Measurements from ENCODE around the gene PHF12.

Gene PHF12

GRCh38 chr17:28865946-28866752 is 85.2 kb downstream of the PHF12 start:
- no peak for DNase-seq (ENCODE audit: low spot score)
- TF ChIP-seq CTCF (IDR thresholded peaks at IDR 0.05; ENCODE audit: borderline replicate concordance, control extremely low read depth, extremely low read depth, insufficient read depth, missing control alignments) = no peak
- in situ Hi-C loops (cut with MboI; ENCODE audit: low sequenced_read_pairs, unreplicated experiment) = no loop called here

- DNase-seq (ENCODE audit: low spot score) = no peak
- no peak for TF ChIP-seq CTCF (IDR thresholded peaks at IDR 0.05; ENCODE audit: borderline replicate concordance, control extremely low read depth, extremely low read depth, insufficient read depth, missing control alignments)
- in situ Hi-C loops (cut with MboI; ENCODE audit: low sequenced_read_pairs, unreplicated experiment) = no loop called here
These were observed 86.1 kb downstream of the PHF12 start for GRCh38 chr17:28864991-28865849.

- no peak for DNase-seq (ENCODE audit: low spot score)
- TF ChIP-seq CTCF (IDR thresholded peaks at IDR 0.05; ENCODE audit: borderline replicate concordance, control extremely low read depth, extremely low read depth, insufficient read depth, missing control alignments) = no peak
- in situ Hi-C loops (cut with MboI; ENCODE audit: low sequenced_read_pairs, unreplicated experiment) = no loop called here
These were observed 87.4 kb downstream of the PHF12 start for GRCh38 chr17:28863953-28864352.

- no peak for DNase-seq (ENCODE audit: low spot score)
- no peak for TF ChIP-seq CTCF (IDR thresholded peaks at IDR 0.05; ENCODE audit: borderline replicate concordance, control extremely low read depth, extremely low read depth, insufficient read depth, missing control alignments)
- in situ Hi-C loops (cut with MboI; ENCODE audit: low sequenced_read_pairs, unreplicated experiment) = no loop called here
These were observed 88.8 kb downstream of the PHF12 start for GRCh38 chr17:28862561-28862960.

- in situ Hi-C loops (cut with MboI; ENCODE audit: low sequenced_read_pairs, unreplicated experiment) = no loop called here
- no peak for TF ChIP-seq CTCF (IDR thresholded peaks at IDR 0.05; ENCODE audit: borderline replicate concordance, control extremely low read depth, extremely low read depth, insufficient read depth, missing control alignments)
- DNase-seq (ENCODE audit: low spot score) = no peak
These were observed 89.7 kb downstream of the PHF12 start for GRCh38 chr17:28861393-28862203.

GRCh38 chr17:28860363-28860808 is 90.9 kb downstream of the PHF12 start:
- no peak for DNase-seq (ENCODE audit: low spot score)
- no peak for TF ChIP-seq CTCF (IDR thresholded peaks at IDR 0.05; ENCODE audit: borderline replicate concordance, control extremely low read depth, extremely low read depth, insufficient read depth, missing control alignments)
- in situ Hi-C loops (cut with MboI; ENCODE audit: low sequenced_read_pairs, unreplicated experiment) = no loop called here

Data from GM13976 (cell line).